HepG2 (cell line): Measurements from ENCODE around the gene SEMA3B. TPM values are rescaled to one million over a fixed set of nuclear protein-coding genes. Genes with fewer than 3 reads are reported as not detected.

Source experiments
- FOSL2 ChIP-seq: sonication (generic); formaldehyde crosslinking; IDR thresholded peaks from 2 replicates; pipeline ENCODE4 v1.4.0; 2020; ENCODE audit warnings: missing genetic modification reagents
- HDAC1 ChIP-seq: sonication (generic); formaldehyde crosslinking; IDR thresholded peaks from 2 replicates; pipeline ENCODE4 v1.5.1; 2020; ENCODE audit warnings: mild to moderate bottlenecking, missing genetic modification reagents
- HDAC2 ChIP-seq: sonication (generic); formaldehyde crosslinking; IDR thresholded peaks from 2 replicates; pipeline ENCODE4 v1.4.0; 2020; ENCODE audit warnings: missing genetic modification reagents
- HDAC6 ChIP-seq: fragments of 200-600 bp; sonication (generic); IDR thresholded peaks from 2 replicates; pipeline ENCODE4 v1.7.0; 2017; ENCODE audit warnings: mild to moderate bottlenecking, antibody characterized with exemption, low read length, low read depth
- HMG20A ChIP-seq: IDR thresholded peaks from 2 replicates; pipeline ENCODE4 v1.6.1; 2016; ENCODE audit warnings: borderline replicate concordance
- HNRNPLL ChIP-seq: fragments of 200-400 bp; formaldehyde crosslinking; IDR thresholded peaks from 2 replicates; pipeline ENCODE4 v1.6.1; 2017; ENCODE audit warnings: mild to moderate bottlenecking, low read depth, low read length; ENCODE audit not compliant: poor library complexity, severe bottlenecking
- MXD4 ChIP-seq: IDR thresholded peaks from 2 replicates; pipeline ENCODE4 v1.6.1; 2016; ENCODE audit warnings: mild to moderate bottlenecking, missing biosample characterization, missing genetic modification reagents
- MXI1 ChIP-seq: IDR thresholded peaks from 3 replicates; pipeline ENCODE4 v1.6.1; 2012; ENCODE audit warnings: low read depth, low read length, inconsistent platforms, borderline replicate concordance
- NCOA5 ChIP-seq: sonication (generic); formaldehyde crosslinking; IDR thresholded peaks from 2 replicates; pipeline ENCODE4 v1.4.0; 2020; ENCODE audit warnings: missing genetic modification reagents
- NFE2L1 ChIP-seq: sonication (generic); formaldehyde crosslinking; IDR thresholded peaks from 2 replicates; pipeline ENCODE4 v1.4.0; 2020; ENCODE audit warnings: missing genetic modification reagents, mild to moderate bottlenecking, borderline replicate concordance
- STAT5B ChIP-seq: sonication (generic); formaldehyde crosslinking; IDR thresholded peaks from 2 replicates; pipeline ENCODE4 v1.4.0; 2020; ENCODE audit warnings: missing genetic modification reagents
- STAT6 ChIP-seq: sonication (generic); formaldehyde crosslinking; IDR thresholded peaks from 2 replicates; pipeline ENCODE4 v1.4.0; 2020; ENCODE audit warnings: missing genetic modification reagents, mild to moderate bottlenecking, borderline replicate concordance
- ZNF317 ChIP-seq: sonication (generic); formaldehyde crosslinking; IDR thresholded peaks from 2 replicates; pipeline ENCODE4 v1.5.0; 2020; ENCODE audit warnings: mild to moderate bottlenecking, missing genetic modification reagents
- ZNF430 ChIP-seq: sonication (generic); formaldehyde crosslinking; IDR thresholded peaks from 2 replicates; pipeline ENCODE4 v1.9.0; 2021; ENCODE audit warnings: mild to moderate bottlenecking, missing genetic modification reagents
- ZNF468 ChIP-seq: sonication (generic); formaldehyde crosslinking; IDR thresholded peaks from 2 replicates; pipeline ENCODE4 v1.8.0; 2022; ENCODE audit warnings: mild to moderate bottlenecking, moderate library complexity, missing genetic modification reagents
- ZNF576 ChIP-seq: sonication (generic); formaldehyde crosslinking; IDR thresholded peaks from 2 replicates; pipeline ENCODE4 v1.4.0; 2020; ENCODE audit warnings: mild to moderate bottlenecking, missing genetic modification reagents
- ZNF609 ChIP-seq: sonication (generic); formaldehyde crosslinking; IDR thresholded peaks from 2 replicates; pipeline ENCODE4 v1.4.0; 2020; ENCODE audit warnings: mild to moderate bottlenecking, missing genetic modification reagents, borderline replicate concordance
- ZSCAN20 ChIP-seq: sonication (generic); formaldehyde crosslinking; IDR thresholded peaks from 2 replicates; pipeline ENCODE4 v1.4.0; 2020; ENCODE audit warnings: missing genetic modification reagents, mild to moderate bottlenecking, borderline replicate concordance
- ZXDC ChIP-seq: sonication (generic); formaldehyde crosslinking; IDR thresholded peaks from 2 replicates; pipeline ENCODE4 v1.5.0; 2020; ENCODE audit warnings: mild to moderate bottlenecking, missing genetic modification reagents
- polyA plus RNA-seq, 8 experiments: library from polyadenylated mRNA; depleted of rRNA in 3 of 8; stranded (reverse) in 7 of 8; unstranded in 1 of 8; fragments of >200 nt; fragmentation: Illumina TruSeq in 4 of 8; extraction: Trizol in 4 of 8; gene quantifications; 2 replicates each; pipeline versions ENCODE4 v1.2.1 to v1.2.3, GENCODE V29; 2011 to 2016; ENCODE audit warnings: low read depth in 4 of 8, missing spikeins in 1 of 8, mixed read lengths in 1 of 8; ENCODE audit not compliant: insufficient read depth in 1 of 8
- total RNA-seq, 5 experiments: library from RNA; depleted of rRNA; stranded (reverse); fragments of >200 nt; fragmentation: Illumina TruSeq; extraction: Trizol; gene quantifications; 2 replicates each; pipeline ENCODE4 v1.2.3, GENCODE V29; 2016; ENCODE audit warnings: low read depth in 1 of 5

The SEMA3B gene
- total and polyA plus RNA-seq, 2 of the 13 experiments (the other 11 are each of a cell fraction or from before 2014, with no cell fraction given), result 93.2 to 158 TPM

GRCh38 chr3:50320853-50321335 lies 51.9 kb downstream of the SEMA3B start (continued):
- TF ChIP-seq ZNF609 (0 out of 2 replicates have a peak, but pooled peaks have one; percentile 39), HMG20A (no peak), HDAC2 (CRISPR knock-in tag) (0 out of 2 replicates have a peak, but pooled peaks have one; percentile 10), HDAC6 (no peak), NFE2L1 (CRISPR knock-in tag) (no peak), ZNF468 (no peak), ZNF430 (no peak), STAT6 (CRISPR knock-in tag) (no peak), ZNF576 (no peak), MXD4 (CRISPR knock-in tag) (peak; percentile 89), HDAC1 (CRISPR knock-in tag) (peak; percentile 30; the same call in 1 of the 2 replicates), ZXDC (CRISPR knock-in tag) (0 out of 2 replicates have a peak, but pooled peaks have one; percentile 33), MXI1 (peak; percentile 97), NCOA5 (CRISPR knock-in tag) (no peak), ZSCAN20 (CRISPR knock-in tag) (no peak), FOSL2 (CRISPR knock-in tag) (no peak), STAT5B (CRISPR knock-in tag) (no peak), ZNF317 (CRISPR knock-in tag) (no peak), HNRNPLL (peak; percentile 4)
